ENCODE measurements around the gene ARSD. TPM values are rescaled to one million over a fixed set of nuclear protein-coding genes. Genes with fewer than 3 reads are reported as not detected.

Gene ARSD
- total RNA-seq, 2 experiments from 2014 or later: 0.44 to 1.2 TPM

DNA sequence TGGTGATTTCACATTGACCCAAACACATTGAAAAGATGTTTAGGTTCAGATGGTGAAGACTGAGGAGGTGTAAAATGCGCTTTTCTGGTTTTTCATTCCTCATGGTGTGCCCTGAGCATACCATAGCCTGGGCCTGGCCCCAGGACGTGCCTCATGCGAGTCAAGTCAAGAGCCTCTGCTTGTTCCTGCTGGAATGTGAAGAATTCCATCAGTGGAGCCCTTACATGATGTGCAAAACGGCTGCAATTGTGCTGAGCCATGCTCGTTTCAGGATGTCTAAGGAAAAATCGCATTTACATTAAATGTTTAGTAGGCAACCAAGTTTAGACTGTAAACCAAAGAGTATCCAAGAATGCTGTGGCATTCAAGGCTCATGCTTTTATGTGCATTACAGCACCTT is 65.5 kb downstream of the ARSD start:
- intact Hi-C loops (cut with DNase I, micrococcal nuclease): no loop called here
- no peak overlapping the region for H3K27ac ChIP-seq (ENCODE audit: low read depth in 1 of 2, low read length in 2 of 2)
- ATAC-seq (ENCODE audit: poor library complexity) (no peak), DNase-seq (no peak)
- Mint-ChIP-seq H3K27ac (no peak overlapping the region), H3K9me3 (no peaks in the 10 kb centered on the region), H3K27me3 (no peaks in the 10 kb centered on the region), H3K4me3 (no peak overlapping the region), H3K4me1 (ENCODE audit: low read depth) (no peaks in the 10 kb centered on the region), H3K36me3 (ENCODE audit: low read depth) (no peaks in the 10 kb centered on the region)
- ChIA-PET CTCF (no interaction called here), POLR2A (no interaction called here)
- no peaks in the 10 kb centered on the region for H3K27me3 ChIP-seq (ENCODE audit: control insufficient read depth in 1 of 2, insufficient read depth in 2 of 2, low read length in 2 of 2)
- no peaks in the 10 kb centered on the region for H3K4me1 ChIP-seq (ENCODE audit: insufficient read depth, low read length)
- no peak for TF ChIP-seq CTCF (IDR thresholded peaks at IDR 0.05)
- no peaks in the 10 kb centered on the region for H3K36me3 ChIP-seq (ENCODE audit: insufficient read depth, low read length)
- H3K4me3 ChIP-seq (ENCODE audit: low read length): no peak overlapping the region
- no peaks in the 10 kb centered on the region for H3K9me3 ChIP-seq (ENCODE audit: control insufficient read depth in 1 of 2, insufficient read depth in 1 of 2, low read length in 2 of 2)

- POLR2A ChIA-PET: no interaction called here
Observed at GRCh38 chrX:2862404-2862803, 66.7 kb downstream of the ARSD start.

GRCh38 chrX:2859197-2859797 is 69.8 kb downstream of the ARSD start:
- Mint-ChIP-seq H3K27me3 (no peaks in the 10 kb centered on the region), H3K36me3 (ENCODE audit: low read depth) (no peaks in the 10 kb centered on the region), H3K9me3 (no peaks in the 10 kb centered on the region), H3K4me3 (no peak overlapping the region), H3K4me1 (ENCODE audit: low read depth) (no peaks in the 10 kb centered on the region), H3K27ac (no peak overlapping the region)
- ATAC-seq (ENCODE audit: poor library complexity) (no peak), DNase-seq (no peak)
- H3K9me3 ChIP-seq (ENCODE audit: control insufficient read depth in 1 of 2, insufficient read depth in 1 of 2, low read length in 2 of 2): no peaks in the 10 kb centered on the region
- no peak overlapping the region for H3K27ac ChIP-seq (ENCODE audit: low read depth in 1 of 2, low read length in 2 of 2)
- H3K27me3 ChIP-seq (ENCODE audit: control insufficient read depth in 1 of 2, insufficient read depth in 2 of 2, low read length in 2 of 2): no peaks in the 10 kb centered on the region
- TF ChIP-seq CTCF (IDR thresholded peaks at IDR 0.05): no peak
- no peaks in the 10 kb centered on the region for H3K36me3 ChIP-seq (ENCODE audit: insufficient read depth, low read length)
- no peaks in the 10 kb centered on the region for H3K4me1 ChIP-seq (ENCODE audit: insufficient read depth, low read length)
- intact Hi-C loops (cut with DNase I, micrococcal nuclease): no loop called here
- no peak overlapping the region for H3K4me3 ChIP-seq (ENCODE audit: low read length)
- ChIA-PET POLR2A (no interaction called here), CTCF (no interaction called here)

More at GRCh38 chrX:2862404-2862803, 66.7 kb downstream of the ARSD start:
- no peaks in the 10 kb centered on the region for H3K4me1 ChIP-seq (ENCODE audit: insufficient read depth, low read length)
- H3K4me3 ChIP-seq (ENCODE audit: low read length): no peak overlapping the region
- H3K4me3 Mint-ChIP-seq: no peak overlapping the region
- no peaks in the 10 kb centered on the region for H3K27me3 Mint-ChIP-seq
- H3K9me3 ChIP-seq (ENCODE audit: control insufficient read depth in 1 of 2, insufficient read depth in 1 of 2, low read length in 2 of 2): no peaks in the 10 kb centered on the region
- intact Hi-C loops (cut with DNase I, micrococcal nuclease): no loop called here
- ATAC-seq (ENCODE audit: poor library complexity) (no peak), DNase-seq (no peak)
- H3K9me3 Mint-ChIP-seq: no peaks in the 10 kb centered on the region
- no peaks in the 10 kb centered on the region for H3K36me3 Mint-ChIP-seq (ENCODE audit: low read depth)
- H3K4me1 Mint-ChIP-seq (ENCODE audit: low read depth): no peaks in the 10 kb centered on the region
- H3K27ac Mint-ChIP-seq: no peak overlapping the region
- CTCF ChIA-PET: no interaction called here
- no peak overlapping the region for H3K27ac ChIP-seq (ENCODE audit: low read depth in 1 of 2, low read length in 2 of 2)
- H3K36me3 ChIP-seq (ENCODE audit: insufficient read depth, low read length): no peaks in the 10 kb centered on the region
- no peaks in the 10 kb centered on the region for H3K27me3 ChIP-seq (ENCODE audit: control insufficient read depth in 1 of 2, insufficient read depth in 2 of 2, low read length in 2 of 2)
- TF ChIP-seq CTCF (IDR thresholded peaks at IDR 0.05): no peak

All from CD4-positive, alpha-beta T cell (primary cell).